ENCODE results near the gene DHDDS. TPM values are rescaled to one million over a fixed set of nuclear protein-coding genes. Genes with fewer than 3 reads are reported as not detected.

The DHDDS gene
- total RNA-seq, 4 donors from 2014 or later, result 36.5 to 66.7 (median 52.0) TPM

DNA sequence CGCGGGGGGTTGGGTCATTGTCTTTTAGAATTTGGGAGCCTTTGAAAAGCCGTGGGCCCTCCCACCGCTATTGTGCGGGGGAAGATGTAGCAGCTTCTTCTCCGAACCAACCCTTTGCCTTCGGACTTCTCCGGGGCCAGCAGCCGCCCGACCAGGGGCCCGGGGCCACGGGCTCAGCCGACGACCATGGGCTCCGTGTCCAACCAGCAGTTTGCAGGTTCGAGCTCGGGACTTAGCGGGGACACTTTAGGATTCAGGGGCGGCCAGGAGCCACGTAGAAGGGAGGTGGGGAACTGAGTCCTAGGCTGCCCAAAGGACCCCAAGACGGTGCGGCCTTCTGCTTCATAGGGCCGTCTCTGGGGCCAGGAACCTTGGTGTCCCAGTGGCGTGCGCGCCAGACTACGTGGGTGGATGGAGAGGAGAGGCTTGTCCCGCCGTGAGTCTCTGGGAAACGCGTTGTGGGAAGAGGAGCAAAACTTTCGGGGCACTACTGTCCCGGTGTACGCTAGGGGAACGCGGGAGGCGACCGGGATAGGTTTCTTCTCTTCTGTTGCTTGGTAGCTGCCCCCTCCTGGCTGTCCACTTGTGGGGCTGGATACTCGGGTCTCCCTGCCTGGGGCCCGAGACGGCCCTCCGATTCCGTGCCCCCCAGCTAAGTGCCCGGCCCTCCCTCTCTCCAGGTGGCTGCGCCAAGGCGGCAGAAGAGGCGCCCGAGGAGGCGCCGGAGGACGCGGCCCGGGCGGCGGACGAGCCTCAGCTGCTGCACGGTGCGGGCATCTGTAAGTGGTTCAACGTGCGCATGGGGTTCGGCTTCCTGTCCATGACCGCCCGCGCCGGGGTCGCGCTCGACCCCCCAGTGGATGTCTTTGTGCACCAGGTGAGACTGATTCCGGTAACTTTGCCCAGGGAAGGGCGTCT is 21.2 kb upstream of the DHDDS start, which contains the start of gene LIN28A:
TSS of gene LIN28A (plus strand) at position 112 of the 918 bp plus-strand sequence. CDS start at position 187, 75 bp downstream.
- Histone ChIP-seq H3K9me3 (no peaks in the 10 kb centered on the region), H3K27me3 (peaks cover 24% of the 10 kb centered on the region), H3K36me3 (no peaks in the 10 kb centered on the region), H3K4me3 (replicated peaks in 1 of 3) (no peak within 1 kb of the TSS), H3K27ac (no peak within 1 kb of the TSS), H3K4me1 (no peaks in the 10 kb centered on the region)
- DNase-seq, result no peak
- intact Hi-C loops (cut with DNase I), result no loop called here
- TF ChIP-seq POLR2A (IDR thresholded peaks at IDR 0.05), result no peak
- TF ChIP-seq, protein P1, sequence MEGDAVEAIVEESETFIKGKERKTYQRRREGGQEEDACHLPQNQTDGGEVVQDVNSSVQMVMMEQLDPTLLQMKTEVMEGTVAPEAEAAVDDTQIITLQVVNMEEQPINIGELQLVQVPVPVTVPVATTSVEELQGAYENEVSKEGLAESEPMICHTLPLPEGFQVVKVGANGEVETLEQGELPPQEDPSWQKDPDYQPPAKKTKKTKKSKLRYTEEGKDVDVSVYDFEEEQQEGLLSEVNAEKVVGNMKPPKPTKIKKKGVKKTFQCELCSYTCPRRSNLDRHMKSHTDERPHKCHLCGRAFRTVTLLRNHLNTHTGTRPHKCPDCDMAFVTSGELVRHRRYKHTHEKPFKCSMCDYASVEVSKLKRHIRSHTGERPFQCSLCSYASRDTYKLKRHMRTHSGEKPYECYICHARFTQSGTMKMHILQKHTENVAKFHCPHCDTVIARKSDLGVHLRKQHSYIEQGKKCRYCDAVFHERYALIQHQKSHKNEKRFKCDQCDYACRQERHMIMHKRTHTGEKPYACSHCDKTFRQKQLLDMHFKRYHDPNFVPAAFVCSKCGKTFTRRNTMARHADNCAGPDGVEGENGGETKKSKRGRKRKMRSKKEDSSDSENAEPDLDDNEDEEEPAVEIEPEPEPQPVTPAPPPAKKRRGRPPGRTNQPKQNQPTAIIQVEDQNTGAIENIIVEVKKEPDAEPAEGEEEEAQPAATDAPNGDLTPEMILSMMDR (IDR thresholded peaks at IDR 0.05), result no peak
- WGBS, 2 donors, result 1 to 2% methylated on average over 25 to 26 of the region's 70 CpGs

DNA sequence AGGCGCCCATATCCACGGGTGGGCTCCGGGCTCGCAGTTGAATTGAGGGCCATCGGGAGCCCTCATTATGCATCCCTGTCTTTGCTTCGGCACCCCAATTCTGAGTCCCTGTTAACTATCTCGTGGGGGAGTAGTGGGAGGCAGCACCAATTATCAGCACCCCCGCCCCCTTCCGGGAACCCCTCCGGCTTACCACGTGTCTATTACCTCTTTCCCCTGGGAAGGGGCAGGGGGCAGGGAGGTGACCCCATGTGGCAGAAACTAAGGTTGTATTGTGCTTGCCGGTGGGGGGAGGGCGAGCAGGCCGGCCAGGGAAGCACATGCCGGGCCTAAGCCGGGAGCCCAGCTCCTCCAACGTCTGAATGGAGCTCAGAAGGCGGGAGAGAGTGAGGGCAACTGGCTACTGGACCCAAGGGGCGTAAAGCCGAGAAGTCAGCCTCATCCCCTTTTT is 20.5 kb upstream of the DHDDS start:
- DNase-seq, result no peak
- Histone ChIP-seq H3K27ac (no peak overlapping the region), H3K36me3 (no peaks in the 10 kb centered on the region), H3K4me3 (replicated peaks in 1 of 3) (no peak overlapping the region), H3K27me3 (peaks cover 24% of the 10 kb centered on the region), H3K4me1 (no peaks in the 10 kb centered on the region), H3K9me3 (no peaks in the 10 kb centered on the region)
- 9 to 13% methylated on average over 16 of the region's 20 CpGs for WGBS, 2 donors
- intact Hi-C loops (cut with DNase I), result no loop called here
- TF ChIP-seq POLR2A (IDR thresholded peaks at IDR 0.05), result no peak
- TF ChIP-seq, protein P1 (IDR thresholded peaks at IDR 0.05), result no peak

DNA sequence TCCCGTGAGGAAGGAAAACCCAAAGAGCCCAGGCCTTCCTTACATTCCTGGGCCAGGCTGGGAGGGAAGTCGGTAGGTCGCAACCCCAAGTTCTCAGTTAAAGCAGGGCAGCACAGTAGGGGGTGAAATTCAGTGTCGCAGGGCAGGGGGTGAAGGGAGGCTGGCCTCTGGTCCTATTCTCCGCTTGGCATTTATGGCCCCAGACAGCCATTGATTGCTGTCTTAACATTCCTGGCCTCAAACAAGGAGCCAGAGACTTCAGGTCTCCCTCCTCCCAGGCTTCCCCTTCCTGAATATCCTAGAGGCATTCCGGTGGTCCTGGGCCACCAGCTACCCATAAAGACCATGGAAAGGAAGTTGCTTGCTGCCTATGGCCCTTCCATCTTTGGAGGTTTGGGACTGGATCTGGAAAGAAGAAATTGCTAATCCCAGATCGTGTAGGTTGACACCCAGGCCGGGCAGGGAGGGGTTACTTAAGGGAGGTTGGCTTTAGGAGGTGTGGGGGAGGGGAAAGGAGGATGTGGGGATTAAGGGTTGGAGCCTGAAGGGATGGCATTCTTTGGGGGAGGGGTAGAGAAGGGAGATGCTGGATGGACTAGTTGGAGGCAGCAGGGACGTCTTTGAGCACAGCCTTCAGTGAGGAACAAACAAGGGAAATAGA is 19.8 kb upstream of the DHDDS start:
- H3K27ac ChIP-seq, result no peak overlapping the region
- WGBS, 2 donors, result 13 to 17% methylated on average over 7 to 9 of the region's 9 CpGs
- TF ChIP-seq POLR2A (IDR thresholded peaks at IDR 0.05), result no peak
- TF ChIP-seq, protein P1 (IDR thresholded peaks at IDR 0.05), result no peak
- H3K36me3 ChIP-seq, result no peaks in the 10 kb centered on the region
- peaks cover 24% of the 10 kb centered on the region for H3K27me3 ChIP-seq
- no peak for DNase-seq
- no peaks in the 10 kb centered on the region for H3K4me1 ChIP-seq
- intact Hi-C loops (cut with DNase I), result no loop called here
- no peaks in the 10 kb centered on the region for H3K9me3 ChIP-seq
- H3K4me3 ChIP-seq (replicated peaks in 1 of 3), result no peak overlapping the region

GRCh38 chr1:26413031-26413430 is 19.1 kb upstream of the DHDDS start:
- intact Hi-C loops (cut with DNase I), result no loop called here
- 5 to 8% methylated on average over 1 of the region's 1 CpG for WGBS, 2 donors
- H3K27me3 ChIP-seq, result peaks cover 24% of the 10 kb centered on the region

More at GRCh38 chr1:26413031-26413430, 19.1 kb upstream of the DHDDS start:
- H3K4me1 ChIP-seq, result no peaks in the 10 kb centered on the region
- H3K27ac ChIP-seq, result no peak overlapping the region
- H3K36me3 ChIP-seq, result no peaks in the 10 kb centered on the region
- TF ChIP-seq, protein P1 (IDR thresholded peaks at IDR 0.05), result no peak
- TF ChIP-seq POLR2A (IDR thresholded peaks at IDR 0.05), result no peak
- DNase-seq, result no peak
- no peaks in the 10 kb centered on the region for H3K9me3 ChIP-seq
- H3K4me3 ChIP-seq (replicated peaks in 1 of 3), result no peak overlapping the region
